Medulla oblongata (tissue), 1 donor: Measurements from ENCODE around the gene GTPBP1.
A peak's percentile ranks its signal among the peaks of the same experiment; 100 is the strongest.

Source experiments
- DNase-seq: peaks from one replicate; pipeline ENCODE4 v3.0.0-alpha.2; 2015; ENCODE audit errors: extremely low spot score

GTPBP1 gene

GRCh38 chr22:38756711-38757463, 51.1 kb downstream of the GTPBP1 start:
- DNase-seq, result no peak

DNA sequence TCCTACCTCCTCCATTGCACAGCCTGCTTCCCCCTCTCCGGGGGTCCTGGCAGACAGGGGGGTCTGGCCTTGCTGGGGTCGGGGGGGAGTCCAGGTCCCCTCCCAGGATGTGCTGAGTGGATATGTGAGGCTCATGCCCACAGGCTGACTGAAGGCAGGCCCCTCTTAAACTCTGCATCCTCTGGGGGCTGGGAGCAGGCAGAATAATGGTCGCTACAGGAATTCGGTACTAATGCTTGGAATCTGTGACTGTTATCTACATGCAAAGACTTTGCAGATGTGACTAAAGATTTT, 51.7 kb downstream of the GTPBP1 start:
- no peak for DNase-seq

DNA sequence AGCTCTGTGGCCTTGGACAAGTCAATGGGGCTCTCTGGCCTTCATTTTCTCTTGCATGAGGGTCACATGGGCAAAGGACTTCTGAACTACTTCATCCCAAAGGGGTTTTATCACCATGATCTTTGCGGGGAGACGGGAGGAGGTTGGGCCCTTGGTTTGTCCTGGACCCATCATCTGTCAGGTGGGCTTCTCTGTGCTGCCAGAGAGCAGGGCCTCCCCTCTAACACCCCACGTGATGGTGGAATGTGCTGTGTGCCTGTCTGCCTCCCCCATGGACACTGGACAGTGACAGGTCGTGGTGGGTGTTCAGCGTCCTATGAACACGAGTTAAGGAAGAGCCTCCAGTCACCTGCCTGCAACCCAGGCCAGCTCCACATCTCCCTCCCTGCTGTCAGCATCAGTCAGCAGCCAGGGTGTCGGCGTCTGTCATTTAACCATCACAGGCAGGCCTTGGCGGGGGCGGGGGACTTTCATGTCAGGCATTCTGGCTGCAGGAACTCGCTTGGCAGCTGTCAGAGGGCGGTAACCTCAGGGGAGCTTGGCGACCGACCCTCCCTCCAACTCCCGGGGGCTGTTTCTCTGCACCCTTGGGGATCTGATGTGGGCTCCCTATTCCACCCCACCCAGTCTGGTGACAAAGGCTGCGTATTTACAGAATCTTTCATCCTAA, 52.7 kb downstream of the GTPBP1 start:
- no peak for DNase-seq

DNA sequence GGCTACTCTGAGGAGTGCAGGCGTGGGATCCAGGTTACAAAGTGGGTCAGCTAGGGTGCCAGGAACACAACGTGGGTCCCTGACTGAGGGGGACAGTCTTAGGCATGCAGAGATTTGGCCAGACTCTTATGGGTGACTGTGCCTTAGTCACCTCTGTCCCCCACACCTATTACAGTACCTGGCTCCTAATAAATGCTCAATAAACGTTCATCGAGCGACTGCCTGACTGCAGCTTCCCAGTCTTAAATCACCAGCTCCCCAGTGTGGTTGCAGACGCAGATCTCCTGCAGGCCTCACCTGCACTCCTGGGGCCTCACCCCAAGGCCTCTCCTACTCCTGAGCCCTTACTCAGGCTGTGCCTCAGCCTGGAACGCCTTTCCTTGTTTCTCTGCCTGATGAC, 53.3 kb downstream of the GTPBP1 start:
- no peak for DNase-seq

DNA sequence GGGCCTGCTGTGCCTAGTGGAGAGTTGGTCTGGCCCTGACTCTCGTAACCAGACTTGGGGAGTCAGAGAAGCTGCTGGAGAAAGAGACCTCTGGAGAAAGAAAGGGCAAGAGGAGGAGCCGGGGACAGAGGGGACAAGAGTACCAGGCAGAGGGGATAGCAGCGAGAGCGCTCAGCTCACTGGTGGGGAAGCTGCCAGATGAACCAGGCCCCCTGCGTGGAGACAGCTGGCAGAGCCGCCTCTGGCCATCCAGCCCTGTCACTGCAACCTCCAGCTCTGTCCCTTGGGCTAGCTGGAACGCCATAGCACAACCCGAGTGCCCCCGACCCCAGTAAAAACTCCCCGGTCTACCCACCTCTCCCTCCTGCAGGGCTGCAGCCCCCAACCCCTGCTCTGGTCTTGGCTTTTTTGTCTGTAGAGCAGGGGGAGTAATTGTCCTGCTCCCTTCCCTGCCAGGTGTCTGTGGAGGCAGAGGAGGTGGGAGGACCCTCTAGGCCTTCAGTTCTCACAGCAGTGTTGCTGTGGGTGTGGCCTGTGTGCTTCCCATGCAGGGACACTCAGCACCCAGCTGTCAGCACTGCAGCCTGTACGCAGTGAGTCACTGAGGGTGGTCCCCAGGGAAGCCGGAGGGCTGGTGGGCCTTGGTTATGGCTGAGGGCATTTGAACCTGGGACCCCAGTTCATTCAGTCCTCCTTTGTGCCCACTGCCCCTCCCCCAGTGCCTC, 54.9 kb downstream of the GTPBP1 start:
- no peak for DNase-seq

DNA sequence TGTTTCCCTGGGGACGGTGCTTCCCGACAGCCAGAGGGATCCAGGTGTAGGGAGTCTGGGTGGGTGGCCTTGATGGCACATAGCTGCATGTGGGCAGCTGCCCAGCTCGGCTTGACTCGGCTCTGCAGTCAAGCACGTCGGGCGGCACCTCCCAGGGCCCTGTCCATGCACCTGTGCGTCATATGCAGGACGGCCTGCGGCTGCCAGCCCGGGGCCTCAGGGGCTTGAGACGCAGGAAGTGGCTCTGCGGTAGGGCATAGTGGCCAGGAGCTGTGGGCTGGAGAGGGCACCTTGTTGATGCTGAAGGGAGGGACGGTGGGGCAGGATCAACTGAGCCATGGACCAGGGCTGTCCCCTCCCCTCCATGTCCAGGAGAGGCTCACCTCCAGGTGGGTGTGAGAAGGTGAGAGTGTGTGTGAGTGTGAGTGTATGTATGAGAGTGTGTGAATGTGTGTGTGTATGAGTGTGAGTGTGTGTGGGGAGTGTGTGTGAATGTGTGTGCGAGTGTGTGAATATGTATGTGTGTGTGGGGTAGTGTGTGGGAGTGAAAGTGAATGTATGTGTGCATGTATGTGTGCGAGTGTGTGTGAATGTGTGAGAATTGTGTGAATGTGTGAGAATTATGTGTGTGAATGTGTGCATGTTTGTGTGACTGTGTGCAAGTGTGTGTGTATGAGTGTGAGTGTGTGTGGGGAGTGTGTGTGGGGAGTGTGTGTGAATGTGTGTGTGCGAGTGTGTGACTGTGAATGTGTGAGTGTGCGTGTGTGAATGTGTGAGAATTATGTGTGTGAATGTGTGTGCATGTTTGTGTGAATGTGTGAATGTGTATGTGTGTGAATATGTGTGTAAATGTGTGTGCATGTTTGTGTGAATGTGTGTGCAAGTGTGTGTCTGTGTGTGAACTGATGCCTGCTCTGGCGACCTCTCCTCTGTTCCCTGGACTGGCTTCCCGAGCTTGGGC, 55.7 kb downstream of the GTPBP1 start:
- no peak for DNase-seq

DNA sequence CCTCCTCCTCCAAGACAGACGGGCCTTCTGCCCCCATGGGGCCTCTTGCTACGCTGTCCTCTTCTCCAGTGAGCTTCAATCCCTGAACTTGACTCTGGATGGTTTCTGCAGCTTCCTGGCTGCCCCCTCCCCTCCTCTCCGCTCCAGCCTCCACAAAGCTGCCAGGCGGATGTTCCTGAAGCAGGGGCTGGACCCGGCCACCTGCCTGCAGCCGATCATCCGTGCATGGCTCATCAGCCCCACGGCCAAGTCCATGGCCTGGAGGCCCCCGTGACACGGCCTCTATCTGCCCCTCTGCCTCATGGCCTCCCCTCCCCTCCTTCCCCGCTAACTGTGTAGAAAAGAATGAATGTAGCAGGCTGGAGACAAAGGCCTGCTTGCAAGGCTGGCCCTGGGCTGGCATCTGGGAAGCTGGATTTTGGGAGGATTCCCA, 56.8 kb downstream of the GTPBP1 start:
- DNase-seq, result peak; percentile 65

DNA sequence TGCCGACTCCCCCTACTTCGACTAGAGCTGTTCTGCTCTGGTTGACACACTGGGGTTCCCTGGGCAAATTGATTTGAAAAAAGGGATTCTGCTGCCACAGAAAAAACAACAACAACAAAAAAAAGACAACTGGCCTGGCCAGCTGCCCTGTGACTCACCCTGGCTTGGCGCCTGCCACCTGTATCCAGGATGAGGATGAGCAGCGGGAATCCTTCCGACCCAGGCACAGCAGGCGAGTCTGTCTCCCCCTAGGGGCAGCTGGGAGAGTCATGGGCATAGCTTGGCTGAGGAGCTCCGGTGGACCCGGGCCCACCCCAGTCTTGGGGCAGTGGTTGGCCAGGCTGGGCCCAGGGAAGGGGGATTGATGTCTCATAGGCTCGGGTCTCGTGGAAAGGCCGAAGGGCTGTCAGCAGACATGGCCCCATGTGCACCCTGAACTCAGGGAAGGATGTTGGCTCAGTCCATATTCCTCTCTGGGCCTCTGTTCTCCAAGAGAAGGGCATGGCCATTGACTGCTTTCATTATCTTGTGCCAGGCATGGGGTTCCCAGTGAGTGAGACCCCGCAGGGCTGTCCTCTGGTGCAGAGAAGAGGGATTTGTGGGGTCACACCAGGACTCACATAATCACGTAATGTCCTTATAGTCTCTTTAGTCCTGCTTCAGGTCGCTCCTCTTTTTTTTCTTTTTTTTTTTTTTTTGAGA, 60.5 kb downstream of the GTPBP1 start:
- DNase-seq, result peak; percentile 76

DNA sequence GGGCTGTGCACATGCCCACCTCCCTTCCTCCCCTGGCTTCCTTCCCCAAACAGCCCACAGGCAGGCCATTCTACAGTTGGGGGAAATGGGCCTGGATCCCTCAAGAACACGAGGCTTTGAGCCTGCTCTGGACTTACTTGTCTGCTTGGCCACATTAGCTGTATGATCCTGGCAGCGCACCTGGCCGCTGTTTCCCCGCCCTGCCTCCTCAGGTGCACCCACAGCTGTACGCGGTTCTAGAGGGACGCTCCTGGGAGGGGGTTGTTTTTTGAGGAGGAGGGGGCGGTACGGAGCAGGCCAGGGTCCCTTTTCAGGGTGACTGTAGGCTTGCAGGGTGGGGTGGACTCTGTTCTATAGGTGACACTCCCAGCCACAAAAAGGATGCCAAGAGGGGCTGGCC, 61.6 kb downstream of the GTPBP1 start:
- no peak for DNase-seq

- DNase-seq, result no peak
Observed at GRCh38 chr22:38768036-38768435, 62.3 kb downstream of the GTPBP1 start.

DNA sequence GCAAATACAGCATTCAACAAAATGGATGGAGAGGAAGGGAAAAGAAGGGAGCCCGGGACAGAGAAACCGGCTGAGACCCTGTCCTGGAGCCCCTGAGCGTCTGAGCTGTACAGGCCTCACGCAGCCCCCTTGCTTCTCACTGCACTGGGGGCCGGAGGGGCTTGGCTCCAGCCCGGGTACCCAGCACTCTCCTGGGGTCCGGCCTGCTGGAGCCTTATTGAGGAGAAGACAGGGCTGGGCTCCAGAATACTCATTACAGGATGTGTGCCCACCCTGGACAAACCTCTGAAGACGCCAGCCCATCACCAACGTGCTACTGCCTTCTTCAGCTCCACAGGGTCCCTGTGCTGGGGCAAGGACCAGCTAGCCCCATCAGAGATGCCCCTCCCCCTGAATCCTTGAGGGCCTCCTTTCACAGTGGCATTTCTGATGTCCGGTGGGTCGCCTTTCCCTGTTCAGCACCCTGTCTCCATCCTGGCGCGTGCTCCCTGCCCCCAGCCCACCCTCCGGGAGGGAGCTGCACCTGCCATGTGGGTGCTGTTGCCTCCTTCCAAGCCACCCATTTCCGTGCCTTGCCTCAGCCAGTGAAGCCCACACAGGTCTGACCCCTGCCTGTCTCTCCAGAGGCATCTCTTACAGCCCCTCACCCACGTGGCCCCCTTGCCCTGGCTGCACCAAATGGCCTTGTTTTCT, 64.7 kb downstream of the GTPBP1 start:
- DNase-seq, result no peak

GRCh38 chr22:38772623-38772873, 66.8 kb downstream of the GTPBP1 start:
- DNase-seq, result no peak

DNA sequence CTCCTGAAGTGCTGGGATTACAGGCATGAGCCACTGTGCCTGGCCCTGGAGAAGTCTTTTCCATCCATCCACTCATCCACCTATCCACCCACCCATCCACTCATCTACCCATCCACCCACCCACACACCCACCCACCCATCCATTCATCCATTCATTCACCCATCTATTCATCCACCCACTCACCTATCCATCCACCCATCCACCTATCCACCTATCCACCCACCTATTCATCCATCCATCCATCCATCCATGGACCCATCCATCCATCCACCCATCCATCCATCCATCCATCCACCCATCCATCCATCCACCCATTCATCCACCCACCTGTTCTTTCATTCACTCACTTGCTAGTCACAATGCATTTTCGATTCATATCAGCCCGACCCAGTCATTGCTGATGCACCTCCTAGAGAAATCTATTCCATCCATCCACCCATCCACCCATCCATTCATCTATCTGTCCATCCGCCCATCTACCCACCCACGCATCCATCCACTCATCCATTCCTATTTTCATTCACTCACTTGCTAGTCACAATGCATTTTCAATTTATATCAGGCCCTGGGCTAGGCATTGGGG, 67.7 kb downstream of the GTPBP1 start:
- DNase-seq, result no peak

DNA sequence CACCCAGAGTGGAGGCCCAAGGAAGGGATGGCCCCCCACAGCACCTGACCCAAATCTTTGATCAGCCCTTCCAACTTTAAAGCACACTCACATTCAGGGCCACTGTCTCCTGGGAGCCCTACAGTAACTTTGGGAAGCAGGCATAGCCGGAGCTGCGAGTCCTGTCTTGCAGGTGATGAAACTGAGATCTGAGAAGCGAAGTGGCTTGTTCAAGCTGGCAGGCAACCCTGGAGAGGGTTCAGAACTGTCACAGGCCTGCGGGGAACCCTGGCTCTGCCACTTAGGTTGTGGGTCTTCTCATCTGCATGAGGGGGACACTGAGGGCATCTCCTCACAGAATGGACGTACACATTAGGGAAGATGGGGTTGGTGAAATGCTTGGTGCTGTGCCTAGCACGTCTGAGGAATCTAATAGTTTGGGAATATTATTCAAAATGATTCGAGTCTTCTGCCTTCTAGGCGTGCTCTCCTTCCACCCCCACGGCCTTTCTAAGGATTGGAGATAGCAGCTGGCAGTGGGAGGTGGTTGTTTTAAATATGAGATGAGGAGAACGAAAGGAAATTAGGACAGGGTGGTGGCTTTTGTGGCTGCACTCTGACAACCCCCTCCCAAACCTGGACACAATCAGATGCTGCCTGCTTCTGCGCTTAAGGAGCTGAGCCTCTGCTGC, 68.9 kb downstream of the GTPBP1 start:
- no peak for DNase-seq

- DNase-seq, result no peak
Observed at GRCh38 chr22:38775656-38776055, 69.9 kb downstream of the GTPBP1 start.

DNA sequence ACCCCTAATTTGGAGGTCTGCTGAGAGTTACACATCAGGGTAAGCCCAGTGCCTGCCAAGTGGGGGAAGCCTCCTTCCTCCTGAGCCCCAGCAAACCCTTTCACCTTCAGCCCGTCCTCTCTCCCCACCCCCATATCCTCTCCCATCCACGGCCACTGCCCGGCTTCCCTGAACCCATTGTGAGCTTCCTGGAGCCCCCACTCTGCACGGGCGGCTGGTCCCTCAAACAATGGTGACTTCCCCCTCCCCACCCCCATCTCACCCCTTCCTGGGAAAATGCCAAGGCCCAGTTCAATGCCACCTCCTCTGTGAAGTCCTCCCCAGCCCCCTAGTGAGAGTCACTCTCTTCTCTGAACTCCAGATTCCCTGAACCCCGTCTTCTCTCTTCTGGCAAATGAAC, 70.3 kb downstream of the GTPBP1 start:
- no peak for DNase-seq

GRCh38 chr22:38777087-38777671, 71.4 kb downstream of the GTPBP1 start:
- no peak for DNase-seq

- DNase-seq, result peak; percentile 71
Observed at GRCh38 chr22:38781033-38781432, 75.3 kb downstream of the GTPBP1 start.

- no peak for DNase-seq
Observed at GRCh38 chr22:38782402-38783094, 76.8 kb downstream of the GTPBP1 start.
